ENCODE results near the gene AP3S1.
A peak's percentile ranks its signal among the peaks of the same experiment; 100 is the strongest.

The AP3S1 gene

DNA sequence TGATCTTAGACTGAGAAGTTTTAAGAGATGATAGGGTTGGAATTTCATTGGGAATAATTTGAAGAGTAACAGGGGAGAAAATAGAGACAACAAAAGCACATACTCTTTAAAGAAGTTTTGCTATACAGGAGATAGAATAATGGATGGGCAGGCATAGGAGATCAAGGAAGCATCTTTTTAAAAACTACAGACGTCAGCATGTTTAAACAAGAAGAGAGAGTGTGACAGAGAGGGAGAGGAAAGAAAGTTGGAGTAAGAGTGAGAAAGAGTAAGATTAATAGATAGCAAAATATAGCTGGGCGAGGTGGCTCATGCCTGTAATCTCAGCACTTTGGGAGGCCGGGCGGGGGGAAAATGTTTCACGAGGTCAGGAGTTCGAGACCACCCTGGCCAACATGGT is 115.2 kb downstream of the AP3S1 start:
- TF ChIP-seq, protein P1, sequence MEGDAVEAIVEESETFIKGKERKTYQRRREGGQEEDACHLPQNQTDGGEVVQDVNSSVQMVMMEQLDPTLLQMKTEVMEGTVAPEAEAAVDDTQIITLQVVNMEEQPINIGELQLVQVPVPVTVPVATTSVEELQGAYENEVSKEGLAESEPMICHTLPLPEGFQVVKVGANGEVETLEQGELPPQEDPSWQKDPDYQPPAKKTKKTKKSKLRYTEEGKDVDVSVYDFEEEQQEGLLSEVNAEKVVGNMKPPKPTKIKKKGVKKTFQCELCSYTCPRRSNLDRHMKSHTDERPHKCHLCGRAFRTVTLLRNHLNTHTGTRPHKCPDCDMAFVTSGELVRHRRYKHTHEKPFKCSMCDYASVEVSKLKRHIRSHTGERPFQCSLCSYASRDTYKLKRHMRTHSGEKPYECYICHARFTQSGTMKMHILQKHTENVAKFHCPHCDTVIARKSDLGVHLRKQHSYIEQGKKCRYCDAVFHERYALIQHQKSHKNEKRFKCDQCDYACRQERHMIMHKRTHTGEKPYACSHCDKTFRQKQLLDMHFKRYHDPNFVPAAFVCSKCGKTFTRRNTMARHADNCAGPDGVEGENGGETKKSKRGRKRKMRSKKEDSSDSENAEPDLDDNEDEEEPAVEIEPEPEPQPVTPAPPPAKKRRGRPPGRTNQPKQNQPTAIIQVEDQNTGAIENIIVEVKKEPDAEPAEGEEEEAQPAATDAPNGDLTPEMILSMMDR (IDR thresholded peaks at IDR 0.05; ENCODE audit: control insufficient read depth, insufficient read depth, low read depth, low read length, missing control alignments), result no peak
- H3K4me3 ChIP-seq (ENCODE audit: control insufficient read depth, low read depth, low read length), result no peak overlapping the region
- DNase-seq (ENCODE audit: low read depth), result no peak

DNA sequence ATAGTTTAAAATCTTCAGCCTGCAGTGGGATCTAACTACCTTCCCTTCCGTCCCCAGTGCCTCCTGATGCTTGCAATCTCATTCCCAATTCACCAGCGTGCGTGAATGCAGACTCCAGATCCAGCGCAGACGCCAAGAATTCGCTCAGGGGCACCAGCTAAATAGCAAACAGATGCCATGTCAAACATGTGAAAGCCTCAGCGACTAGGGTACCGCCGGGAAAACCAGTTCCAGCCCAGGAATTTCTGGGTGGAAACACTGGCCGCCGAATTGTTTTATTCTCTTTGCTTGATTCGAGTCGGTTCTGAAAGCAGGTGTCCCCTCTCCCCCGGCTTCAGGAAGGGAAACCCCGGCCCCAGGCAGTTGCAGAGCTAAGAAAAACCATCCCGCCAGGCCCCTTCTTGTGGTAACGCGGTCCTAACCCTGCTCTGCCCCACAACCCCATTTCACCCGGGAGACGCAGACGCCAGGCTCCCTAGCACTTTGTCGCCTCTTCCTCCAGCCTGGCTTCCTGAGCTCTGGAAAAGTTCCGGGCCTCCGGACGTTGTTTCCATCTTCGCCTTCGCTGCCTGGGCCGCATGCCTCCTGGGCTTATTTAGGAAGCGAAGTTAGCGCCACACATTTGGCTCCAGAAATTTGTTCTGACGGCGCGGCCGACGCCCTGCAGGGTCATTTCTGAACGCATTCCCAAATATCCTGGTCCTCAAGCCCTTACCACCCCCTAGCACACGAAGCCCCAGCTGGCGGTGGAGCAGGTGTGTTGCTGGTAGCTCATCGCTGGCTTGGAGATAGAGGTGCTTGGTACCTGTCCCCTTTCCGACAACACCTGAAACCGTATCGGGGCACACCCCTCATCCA is 119.9 kb downstream of the AP3S1 start:
- DNase-seq (ENCODE audit: low read depth), result peak; percentile 18
- H3K4me3 ChIP-seq (ENCODE audit: control insufficient read depth, low read depth, low read length), result peak overlapping the region; percentile 38
- TF ChIP-seq, protein P1 (IDR thresholded peaks at IDR 0.05; ENCODE audit: control insufficient read depth, insufficient read depth, low read depth, low read length, missing control alignments), result no peak

DNA sequence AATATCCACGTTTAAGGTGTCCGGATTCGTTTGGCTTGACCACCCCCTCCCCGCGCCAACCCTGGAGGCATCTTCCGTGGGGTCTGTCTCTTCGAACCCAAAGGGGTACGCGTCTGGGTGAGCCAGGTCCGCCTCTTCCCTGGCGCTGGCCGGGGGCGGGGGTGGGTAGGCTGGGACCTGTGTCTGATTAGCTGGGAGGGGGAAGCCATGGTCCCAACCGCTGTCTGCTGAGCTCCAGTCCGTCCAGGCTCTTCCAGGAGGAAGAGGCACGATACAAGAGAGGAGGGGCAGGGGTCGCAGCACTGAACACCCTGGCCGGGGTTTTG is 120.5 kb downstream of the AP3S1 start, which contains the start of gene LVRN:
TSS of gene LVRN (plus strand) at position 237 of the 326 bp plus-strand sequence. CDS start 143 bp downstream, outside the sequence.
- H3K4me3 ChIP-seq (ENCODE audit: control insufficient read depth, low read depth, low read length), result peak within 1 kb of the TSS; percentile 38
- DNase-seq (ENCODE audit: low read depth), result no peak
- TF ChIP-seq, protein P1 (IDR thresholded peaks at IDR 0.05; ENCODE audit: control insufficient read depth, insufficient read depth, low read depth, low read length, missing control alignments), result no peak

DNA sequence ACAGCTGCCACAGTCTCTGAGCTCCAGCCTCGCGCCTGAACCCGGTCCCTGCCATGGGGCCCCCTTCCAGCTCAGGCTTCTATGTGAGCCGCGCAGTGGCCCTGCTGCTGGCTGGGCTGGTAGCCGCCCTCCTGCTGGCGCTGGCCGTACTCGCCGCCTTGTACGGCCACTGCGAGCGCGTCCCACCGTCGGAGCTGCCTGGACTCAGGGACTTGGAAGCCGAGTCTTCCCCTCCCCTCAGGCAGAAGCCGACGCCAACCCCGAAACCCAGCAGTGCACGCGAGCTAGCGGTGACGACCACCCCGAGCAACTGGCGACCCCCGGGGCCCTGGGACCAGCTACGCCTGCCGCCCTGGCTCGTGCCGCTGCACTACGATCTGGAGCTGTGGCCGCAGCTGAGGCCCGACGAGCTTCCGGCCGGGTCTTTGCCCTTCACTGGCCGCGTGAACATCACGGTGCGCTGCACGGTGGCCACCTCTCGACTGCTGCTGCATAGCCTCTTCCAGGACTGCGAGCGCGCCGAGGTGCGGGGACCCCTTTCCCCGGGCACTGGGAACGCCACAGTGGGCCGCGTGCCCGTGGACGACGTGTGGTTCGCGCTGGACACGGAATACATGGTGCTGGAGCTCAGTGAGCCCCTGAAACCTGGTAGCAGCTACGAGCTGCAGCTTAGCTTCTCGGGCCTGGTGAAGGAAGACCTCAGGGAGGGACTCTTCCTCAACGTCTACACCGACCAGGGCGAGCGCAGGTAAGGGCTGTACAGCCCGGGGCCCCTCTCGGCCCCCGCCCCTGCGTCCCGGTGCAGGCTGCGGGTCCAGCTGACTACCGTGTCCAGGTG is 121.0 kb downstream of the AP3S1 start:
- no peak overlapping the region; the same call in 1 of the 2 replicates for H3K4me3 ChIP-seq (ENCODE audit: control insufficient read depth, low read depth, low read length)
- DNase-seq (ENCODE audit: low read depth), result no peak
- TF ChIP-seq, protein P1 (IDR thresholded peaks at IDR 0.05; ENCODE audit: control insufficient read depth, insufficient read depth, low read depth, low read length, missing control alignments), result no peak

DNA sequence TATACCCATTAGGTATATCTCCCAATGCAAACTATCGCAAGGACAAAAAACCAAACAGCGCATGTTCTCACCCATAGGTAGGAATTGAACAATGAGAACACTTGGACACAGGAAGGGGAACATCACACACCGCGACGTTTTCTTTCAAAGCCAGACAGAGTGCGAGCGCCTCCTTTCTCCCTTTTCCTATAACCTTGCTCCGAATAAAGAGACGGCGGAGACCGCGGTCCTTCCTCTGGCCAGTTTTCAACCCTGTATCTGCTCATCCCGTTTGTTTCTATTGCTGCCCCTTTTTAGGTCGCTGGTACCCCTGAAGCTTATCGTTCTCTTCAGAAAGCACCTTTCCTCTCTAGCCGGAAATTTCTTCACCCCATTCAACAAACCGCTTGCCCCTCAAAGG is 121.8 kb downstream of the AP3S1 start:
- DNase-seq (ENCODE audit: low read depth), result no peak
- TF ChIP-seq, protein P1 (IDR thresholded peaks at IDR 0.05; ENCODE audit: control insufficient read depth, insufficient read depth, low read depth, low read length, missing control alignments), result no peak

More for the DNA sequence above, 121.8 kb downstream of the AP3S1 start:
- no peak overlapping the region for H3K4me3 ChIP-seq (ENCODE audit: control insufficient read depth, low read depth, low read length)

Data from AG09309 (cell line).